Calu3 (cell line): ENCODE measurements around the gene KIF6. TPM values are rescaled to one million over a fixed set of nuclear protein-coding genes. Genes with fewer than 3 reads are reported as not detected.

Experiments used
- BruUV-seq: library from RNA; stranded (reverse); fragments of 400-500 nt; replicated peaks from 2 replicates; lab custom pipeline; 2021; lab: Mats Ljungman, UMichigan
- CTCF ChIA-PET: fragments of 300-600 bp; sonication (Branson Sonifier 250); formaldehyde crosslinking; loops from one replicate; lab custom pipeline; 2022; ENCODE audit warnings: antibody characterized with exemption; lab: Charles Lee
- DNase-seq: peaks from one replicate; pipeline ENCODE4 v3.0.0; 2022
- H3K27ac Mint-ChIP-seq: one replicate; pipeline ENCODE4 v1.8.0; 2022; ENCODE audit warnings: mixed read lengths; ENCODE audit not compliant: unreplicated experiment
- H3K27me3 Mint-ChIP-seq: one replicate; pipeline ENCODE4 v1.8.0; 2022; ENCODE audit warnings: mixed read lengths; ENCODE audit not compliant: unreplicated experiment
- H3K36me3 Mint-ChIP-seq: one replicate; pipeline ENCODE4 v1.8.0; 2022; ENCODE audit warnings: mild to moderate bottlenecking, moderate library complexity, mixed read lengths; ENCODE audit not compliant: insufficient read depth, unreplicated experiment
- H3K4me1 Mint-ChIP-seq: one replicate; pipeline ENCODE4 v1.8.0; 2022; ENCODE audit warnings: mild to moderate bottlenecking, low read depth, mixed read lengths; ENCODE audit not compliant: unreplicated experiment
- H3K4me3 Mint-ChIP-seq: one replicate; pipeline ENCODE4 v1.8.0; 2022; ENCODE audit warnings: mild to moderate bottlenecking, low read depth, moderate library complexity, mixed read lengths; ENCODE audit not compliant: unreplicated experiment
- H3K9me3 Mint-ChIP-seq: one replicate; pipeline ENCODE4 v1.8.0; 2022; ENCODE audit warnings: low read depth, mixed read lengths; ENCODE audit not compliant: unreplicated experiment
- CTCF ChIP-seq: fragments of 200-600 bp; IDR thresholded peaks from one replicate; pipeline ENCODE4 v1.8.0; 2022; ENCODE audit warnings: antibody characterized with exemption; ENCODE audit not compliant: unreplicated experiment
- intact Hi-C: fragments of 100-400 bp; cut with micrococcal nuclease; formaldehyde crosslinking; loops from one replicate; pipeline ENCODE4 v1.10.0; 2022; ENCODE audit not compliant: unreplicated experiment
- total RNA-seq: library from RNA; stranded (reverse); gene quantifications from 2 replicates; pipeline ENCODE4 v1.2.3, GENCODE V29; 2022

KIF6 gene
- total RNA-seq, 1 experiment from 2014 or later, result 0.45 TPM

DNA sequence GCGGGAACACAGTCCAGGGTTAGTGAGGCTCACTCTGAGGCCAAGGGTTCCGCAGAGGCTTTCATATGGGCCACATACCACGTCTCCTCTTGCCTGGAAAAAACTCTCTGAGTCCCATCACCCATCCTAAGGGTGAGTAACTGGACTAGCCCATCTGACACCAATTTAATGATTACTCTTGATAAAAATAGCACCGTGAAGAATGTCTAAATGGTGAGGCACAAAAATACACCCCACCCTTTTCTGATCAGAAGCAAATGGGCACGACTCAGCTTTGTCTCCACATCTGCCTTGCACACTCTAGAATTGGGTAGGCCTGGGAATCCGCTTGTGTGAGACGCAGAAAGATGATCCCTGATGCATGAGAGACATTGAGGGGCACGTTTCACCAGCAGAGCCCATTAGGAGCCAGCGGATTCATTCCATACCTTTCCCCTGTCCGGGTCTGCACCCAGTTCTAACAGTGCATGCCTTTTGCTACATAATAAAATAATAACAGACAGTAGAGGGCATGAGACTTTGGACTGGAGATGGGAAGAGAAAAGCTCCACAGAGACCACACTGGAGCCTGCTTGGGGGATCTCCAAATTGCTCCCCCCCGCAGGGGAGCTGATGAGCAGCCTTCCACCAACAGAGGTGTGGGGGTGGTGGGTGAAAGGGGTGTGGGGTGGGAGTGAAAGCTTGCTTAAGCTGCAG lies 292.7 kb downstream of the KIF6 start:
- Mint-ChIP-seq H3K27me3 (peaks cover 21% of the 10 kb centered on the region), H3K4me1 (no peaks in the 10 kb centered on the region), H3K9me3 (peaks cover 4% of the 10 kb centered on the region), H3K36me3 (no peaks in the 10 kb centered on the region), H3K4me3 (no peak overlapping the region), H3K27ac (no peak overlapping the region)
- DNase-seq, result no peak
- intact Hi-C loops, result no loop called here
- no TSS peak for BruUV-seq
- TF ChIP-seq CTCF, result no peak
- CTCF ChIA-PET, result interaction anchor here (0.8 kb wide), 1 partner anchor 34 kb away, joined by 3 read pairs; no protein-coding TSS in a partner anchor

DNA sequence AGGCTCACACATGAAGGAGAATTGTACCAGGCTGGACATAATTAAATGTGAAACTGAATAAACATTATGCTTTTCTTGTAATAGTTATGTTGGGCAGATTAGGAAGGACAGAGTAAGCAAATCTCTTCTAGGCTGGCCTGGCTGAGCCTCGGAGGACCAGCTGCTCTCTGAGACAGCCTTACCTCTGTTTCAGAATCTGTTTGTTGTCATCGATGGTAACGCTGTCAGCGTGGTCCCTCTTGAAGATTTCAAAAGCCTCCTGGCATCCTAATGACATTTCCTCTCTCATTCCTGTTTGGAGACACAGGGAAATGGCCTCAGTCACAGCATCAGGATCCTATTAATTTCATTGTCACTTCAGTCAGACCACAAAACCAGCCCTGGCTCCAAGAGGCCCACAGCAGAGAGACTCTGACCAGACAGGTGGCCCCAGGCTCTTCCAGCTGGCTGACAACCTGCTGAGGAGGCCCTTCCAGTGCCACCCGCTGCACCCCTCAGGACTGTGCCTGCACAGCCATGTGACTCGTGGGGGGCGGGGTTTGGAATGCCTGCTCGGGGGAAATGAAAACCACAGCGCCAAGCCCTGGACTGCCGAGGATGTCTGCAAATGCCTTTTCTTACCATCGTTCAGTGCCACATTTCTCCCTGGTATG lies 294.2 kb downstream of the KIF6 start:
- H3K27ac Mint-ChIP-seq, result no peak overlapping the region

GRCh38 chr6:39430446-39430845 lies 294.8 kb downstream of the KIF6 start:
- H3K27ac Mint-ChIP-seq, result no peak overlapping the region
- no TSS peak for BruUV-seq
- TF ChIP-seq CTCF, result no peak
- CTCF ChIA-PET, result no interaction called here
- DNase-seq, result no peak
- peaks cover 4% of the 10 kb centered on the region for H3K9me3 Mint-ChIP-seq
- H3K4me1 Mint-ChIP-seq, result no peaks in the 10 kb centered on the region
- no peak overlapping the region for H3K4me3 Mint-ChIP-seq
- H3K27me3 Mint-ChIP-seq, result peaks cover 21% of the 10 kb centered on the region
- no peaks in the 10 kb centered on the region for H3K36me3 Mint-ChIP-seq
- intact Hi-C loops, result no loop called here

More for the DNA sequence above, 294.2 kb downstream of the KIF6 start:
- DNase-seq, result peak; percentile 73
- Mint-ChIP-seq H3K4me3 (no peak overlapping the region), H3K36me3 (no peaks in the 10 kb centered on the region), H3K9me3 (peaks cover 4% of the 10 kb centered on the region), H3K27me3 (peaks cover 21% of the 10 kb centered on the region), H3K4me1 (no peaks in the 10 kb centered on the region)
- intact Hi-C loops, result no loop called here
- no peak for TF ChIP-seq CTCF
- BruUV-seq, result no TSS peak
- CTCF ChIA-PET, result interaction anchor here (0.6 kb wide), 1 partner anchor 141 kb away, joined by 3 read pairs; no protein-coding TSS in a partner anchor

DNA sequence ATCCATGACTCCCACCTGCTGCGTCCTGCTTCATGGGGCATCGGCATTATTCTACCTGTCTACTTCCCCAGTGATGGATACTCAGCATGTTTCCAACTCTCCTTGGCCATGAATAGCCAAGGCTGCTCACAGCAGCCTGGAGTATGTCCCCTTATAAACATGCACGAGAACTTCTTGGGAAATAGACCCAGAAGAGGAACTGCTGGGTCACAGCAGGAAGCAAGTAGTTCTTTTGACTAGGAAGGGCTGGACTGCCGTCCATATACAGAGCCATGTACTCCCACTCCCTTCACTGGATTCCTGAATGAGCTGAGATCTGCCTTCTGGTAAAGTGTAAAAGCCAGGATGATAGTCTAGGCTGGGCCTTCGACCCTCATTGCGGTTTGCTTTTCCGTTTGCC lies 296.4 kb downstream of the KIF6 start:
- H3K36me3 Mint-ChIP-seq, result no peaks in the 10 kb centered on the region
- TF ChIP-seq CTCF, result no peak
- peaks cover 21% of the 10 kb centered on the region for H3K27me3 Mint-ChIP-seq
- no peak overlapping the region for H3K4me3 Mint-ChIP-seq
- H3K4me1 Mint-ChIP-seq, result no peaks in the 10 kb centered on the region
- peaks cover 4% of the 10 kb centered on the region for H3K9me3 Mint-ChIP-seq
- DNase-seq, result no peak
- CTCF ChIA-PET, result no interaction called here
- no TSS peak for BruUV-seq
- no peak overlapping the region for H3K27ac Mint-ChIP-seq
- intact Hi-C loops, result no loop called here
